ENCODE measurements around the gene SPTY2D1. TPM values are rescaled to one million over a fixed set of nuclear protein-coding genes. Genes with fewer than 3 reads are reported as not detected.

SPTY2D1 gene
- total RNA-seq, 2 donors from 2014 or later, result 10.1 to 15.2 TPM

- H3K4me1 ChIP-seq, result no peaks in the 10 kb centered on the region
- intact Hi-C loops (cut with DNase I), result no loop called here
- H3K27me3 ChIP-seq, result no peaks in the 10 kb centered on the region
- no peak overlapping the region for H3K4me3 ChIP-seq
- TF ChIP-seq POLR2A (IDR thresholded peaks at IDR 0.05) (no peak), CTCF (IDR thresholded peaks at IDR 0.05) (no peak)
- WGBS, 2 donors, result 63 to 69% methylated on average over 2 of the region's 2 CpGs
- no peak overlapping the region for H3K27ac ChIP-seq
- DNase-seq (no peak), ATAC-seq (no peak)
- H3K36me3 ChIP-seq (replicated peaks in 1 of 2; ENCODE audit: insufficient read depth in 1 of 2, low read depth in 2 of 2), result peaks cover 0 to 3% of the 10 kb centered on the region in 2 donors
- H3K9me3 ChIP-seq, result no peaks in the 10 kb centered on the region
Observed at GRCh38 chr11:18580113-18580766, 53.9 kb downstream of the SPTY2D1 start.

DNA sequence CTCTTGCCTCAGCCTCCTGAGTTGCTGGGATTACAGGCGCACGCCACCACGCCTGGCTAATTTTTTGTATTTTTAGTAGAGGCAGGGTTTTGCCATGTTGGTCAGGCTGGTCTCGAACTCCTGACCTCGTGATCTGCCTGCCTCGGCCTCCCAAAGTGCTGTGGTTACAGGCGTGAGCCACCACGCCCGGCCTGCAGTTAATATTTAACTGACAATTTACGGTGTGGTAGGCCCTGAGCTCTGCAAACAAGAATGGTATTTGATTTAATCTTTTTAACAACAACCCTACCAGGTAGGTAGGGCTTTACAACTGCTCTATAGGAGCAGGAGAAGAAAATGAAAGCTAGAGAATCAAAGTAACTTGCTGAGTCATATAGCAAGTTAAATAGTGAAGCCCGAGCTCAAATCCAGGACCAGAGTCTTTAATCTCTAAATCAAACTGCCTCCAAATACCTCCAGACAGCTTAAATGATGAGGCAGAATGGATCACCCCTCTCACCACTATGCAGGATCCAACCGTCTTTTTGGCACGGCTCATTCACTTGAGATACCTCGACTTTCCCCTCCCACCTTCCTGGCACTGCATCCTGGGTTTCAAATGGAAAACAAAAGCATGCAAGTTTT is 55.1 kb downstream of the SPTY2D1 start:
- H3K4me1 ChIP-seq, result no peaks in the 10 kb centered on the region
- WGBS, 2 donors, result 76 to 86% methylated on average over 14 of the region's 14 CpGs
- ATAC-seq, result no peak
- H3K27me3 ChIP-seq, result no peaks in the 10 kb centered on the region
- TF ChIP-seq CTCF (IDR thresholded peaks at IDR 0.05) (no peak), POLR2A (IDR thresholded peaks at IDR 0.05) (no peak)
- peaks cover 0 to 3% of the 10 kb centered on the region in 2 donors for H3K36me3 ChIP-seq (replicated peaks in 1 of 2; ENCODE audit: insufficient read depth in 1 of 2, low read depth in 2 of 2)
- no peak overlapping the region for H3K4me3 ChIP-seq
- no peak overlapping the region for H3K27ac ChIP-seq
- no peaks in the 10 kb centered on the region for H3K9me3 ChIP-seq
- no peak for DNase-seq
- intact Hi-C loops (cut with DNase I), result no loop called here

- no peak for DNase-seq
- intact Hi-C loops (cut with DNase I), result no loop called here
- Histone ChIP-seq H3K36me3 (replicated peaks in 1 of 2; ENCODE audit: insufficient read depth in 1 of 2, low read depth in 2 of 2) (peaks cover 0 to 3% of the 10 kb centered on the region in 2 donors), H3K4me3 (no peak overlapping the region), H3K9me3 (no peaks in the 10 kb centered on the region), H3K27ac (no peak overlapping the region), H3K4me1 (no peaks in the 10 kb centered on the region), H3K27me3 (no peaks in the 10 kb centered on the region)
- ATAC-seq, result no peak
- 38 to 43% methylated on average over 1 of the region's 1 CpG for WGBS, 2 donors
- TF ChIP-seq CTCF (IDR thresholded peaks at IDR 0.05) (no peak), POLR2A (IDR thresholded peaks at IDR 0.05) (no peak)
Observed at GRCh38 chr11:18575361-18575760, 58.8 kb downstream of the SPTY2D1 start.

GRCh38 chr11:18567081-18567480 is 67.1 kb downstream of the SPTY2D1 start:
- DNase-seq, result no peak
- WGBS, 2 donors, result 92 to 93% methylated on average over 3 of the region's 3 CpGs
- no peak overlapping the region for H3K4me3 ChIP-seq
- H3K27ac ChIP-seq, result no peak overlapping the region
- no peaks in the 10 kb centered on the region for H3K4me1 ChIP-seq
- intact Hi-C loops (cut with DNase I), result no loop called here
- no peaks in the 10 kb centered on the region for H3K9me3 ChIP-seq
- no peak for ATAC-seq
- peaks cover 0 to 1% of the 10 kb centered on the region in 2 donors for H3K36me3 ChIP-seq (replicated peaks in 1 of 2; ENCODE audit: insufficient read depth in 1 of 2, low read depth in 2 of 2)
- no peaks in the 10 kb centered on the region for H3K27me3 ChIP-seq
- TF ChIP-seq POLR2A (IDR thresholded peaks at IDR 0.05), result no peak
- TF ChIP-seq CTCF (IDR thresholded peaks at IDR 0.05), result no peak

- ATAC-seq (no peak), DNase-seq (no peak)
- no peaks in the 10 kb centered on the region for H3K27me3 ChIP-seq
- peaks cover 0 to 1% of the 10 kb centered on the region in 2 donors for H3K36me3 ChIP-seq (replicated peaks in 1 of 2; ENCODE audit: insufficient read depth in 1 of 2, low read depth in 2 of 2)
- no peak overlapping the region for H3K27ac ChIP-seq
- intact Hi-C loops (cut with DNase I), result no loop called here
- H3K4me3 ChIP-seq, result no peak overlapping the region
- no peaks in the 10 kb centered on the region for H3K9me3 ChIP-seq
- TF ChIP-seq CTCF (IDR thresholded peaks at IDR 0.05) (no peak), POLR2A (IDR thresholded peaks at IDR 0.05) (no peak)
- no peaks in the 10 kb centered on the region for H3K4me1 ChIP-seq
Observed at GRCh38 chr11:18566406-18566805, 67.7 kb downstream of the SPTY2D1 start.

All from body of pancreas (tissue), 4 donors.